CD8-positive, alpha-beta memory T cell (primary cell): Measurements from ENCODE around the gene NOC4L. TPM values are rescaled to one million over a fixed set of nuclear protein-coding genes. Genes with fewer than 3 reads are reported as not detected.
A peak's percentile ranks its signal among the peaks of the same experiment; 100 is the strongest.

Experiments
- CTCF ChIA-PET: fragments of 350-600 bp; sonication (Branson Sonifier 250); formaldehyde crosslinking; loops from one replicate; lab custom pipeline; 2021; ENCODE audit warnings: antibody characterized with exemption; lab: Charles Lee
- POLR2A ChIA-PET: fragments of 350-600 bp; sonication (Branson Sonifier 250); formaldehyde crosslinking; loops from one replicate; lab custom pipeline; 2021; ENCODE audit warnings: antibody characterized with exemption; lab: Charles Lee
- DNase-seq, 5 donors: peaks; one replicate each; pipeline versions ENCODE4 v3.0.0 to v3.0.0-alpha.2; 2020 to 2022; ENCODE audit warnings: mixed read lengths in 1 of 5
- H3K27ac ChIP-seq: one replicate; pipeline ENCODE4 v1.7.0; 2013; ENCODE audit warnings: low read depth, mild to moderate bottlenecking, low read length, moderate library complexity
- H3K27me3 ChIP-seq: 2 replicates; pipeline ENCODE4 v1.7.0; 2013; ENCODE audit warnings: low read length, mild to moderate bottlenecking; ENCODE audit not compliant: insufficient read depth, poor library complexity, severe bottlenecking
- H3K36me3 ChIP-seq: 2 replicates; pipeline ENCODE4 v1.7.0; 2013; ENCODE audit warnings: mild to moderate bottlenecking, low read length, moderate library complexity; ENCODE audit not compliant: insufficient read depth
- H3K4me1 ChIP-seq: 2 replicates; pipeline ENCODE4 v1.7.0; 2013; ENCODE audit warnings: mild to moderate bottlenecking, low read length, moderate library complexity; ENCODE audit not compliant: insufficient read depth
- H3K4me3 ChIP-seq: 2 replicates; pipeline ENCODE4 v1.7.0; 2013; ENCODE audit warnings: mild to moderate bottlenecking, low read length
- H3K9me3 ChIP-seq: 2 replicates; pipeline ENCODE4 v1.7.0; 2013; ENCODE audit warnings: mild to moderate bottlenecking, low read length
- H3K27ac Mint-ChIP-seq, 8 donors: one replicate each; pipeline ENCODE4 v1.8.0; 2020 to 2021; ENCODE audit warnings: mixed read lengths in 8 of 8, mild to moderate bottlenecking in 6 of 8, inconsistent platforms in 3 of 8, moderate library complexity in 3 of 8
- H3K27me3 Mint-ChIP-seq, 2 donors: one replicate each; pipeline ENCODE4 v1.8.0; 2020 to 2021; ENCODE audit warnings: mixed read lengths in 2 of 2, mild to moderate bottlenecking in 1 of 2, moderate library complexity in 1 of 2
- H3K36me3 Mint-ChIP-seq, 3 donors: one replicate each; pipeline ENCODE4 v1.8.0; 2020 to 2021; ENCODE audit warnings: mixed read lengths in 3 of 3, inconsistent platforms in 1 of 3, mild to moderate bottlenecking in 1 of 3
- H3K4me1 Mint-ChIP-seq, 3 donors: one replicate each; pipeline ENCODE4 v1.8.0; 2020 to 2021; ENCODE audit warnings: mixed read lengths in 3 of 3, inconsistent platforms in 1 of 3, mild to moderate bottlenecking in 1 of 3
- H3K4me3 Mint-ChIP-seq, 7 donors: one replicate each; pipeline ENCODE4 v1.8.0; 2020 to 2021; ENCODE audit warnings: mixed read lengths in 7 of 7, mild to moderate bottlenecking in 6 of 7, moderate library complexity in 4 of 7, inconsistent platforms in 2 of 7
- H3K9me3 Mint-ChIP-seq, 5 donors: one replicate each; pipeline ENCODE4 v1.8.0; 2020 to 2022; ENCODE audit warnings: mixed read lengths in 5 of 5, mild to moderate bottlenecking in 3 of 5, moderate library complexity in 2 of 5, inconsistent platforms in 1 of 5
- polyA plus RNA-seq: library from polyadenylated mRNA; unstranded; fragments of 300-500 nt; fragmentation: Illumina TruSeq; gene quantifications from one replicate; pipeline ENCODE4 v1.2.3, GENCODE V29; 2021
- total RNA-seq, 2 experiments: library from RNA; stranded (reverse); gene quantifications; one replicate each; pipeline ENCODE4 v1.2.3, GENCODE V29; 2021

The NOC4L gene
- total and polyA plus RNA-seq, 3 experiments from 2014 or later: 25.1 to 56.0 (median 55.7) TPM

DNA sequence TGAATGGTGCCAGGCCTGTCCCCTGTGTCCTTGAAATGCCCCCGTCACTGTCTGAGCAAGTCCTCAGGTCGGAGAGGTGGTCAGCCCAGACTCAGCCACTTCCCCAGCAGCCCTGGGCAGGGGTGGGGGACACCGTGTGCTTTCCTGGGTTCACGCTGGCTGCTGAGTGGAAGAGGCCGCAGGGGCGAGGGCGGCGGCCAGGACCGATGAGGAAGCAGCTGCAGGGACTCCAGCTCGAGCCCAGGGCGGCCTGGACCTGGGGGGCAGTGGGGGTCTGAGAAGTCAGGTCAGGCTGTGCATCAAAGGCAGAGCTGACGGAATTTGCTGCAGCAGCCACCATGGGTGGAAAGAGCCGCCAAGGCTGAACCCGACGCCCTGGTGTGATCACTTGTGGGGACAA, 28.4 kb downstream of the NOC4L start:
- Mint-ChIP-seq H3K4me3 (peak overlapping the region in 1 of 7 donors; percentile 32), H3K4me1 (peaks cover 4 to 15% (median 7%) of the 10 kb centered on the region in 3 donors), H3K9me3 (no peaks in the 10 kb centered on the region), H3K27ac (no peak overlapping the region), H3K36me3 (no peaks in the 10 kb centered on the region), H3K27me3 (peaks cover 7 to 18% of the 10 kb centered on the region in 2 donors)
- no peaks in the 10 kb centered on the region for H3K36me3 ChIP-seq
- H3K4me3 ChIP-seq: no peak overlapping the region
- H3K27me3 ChIP-seq: peaks cover 5% of the 10 kb centered on the region
- peak in 1 of 5 donors; percentile 35 for DNase-seq
- ChIA-PET POLR2A (no interaction called here), CTCF (no interaction called here)
- peaks cover 25% of the 10 kb centered on the region for H3K4me1 ChIP-seq
- no peaks in the 10 kb centered on the region for H3K9me3 ChIP-seq
- no peak overlapping the region for H3K27ac ChIP-seq

DNA sequence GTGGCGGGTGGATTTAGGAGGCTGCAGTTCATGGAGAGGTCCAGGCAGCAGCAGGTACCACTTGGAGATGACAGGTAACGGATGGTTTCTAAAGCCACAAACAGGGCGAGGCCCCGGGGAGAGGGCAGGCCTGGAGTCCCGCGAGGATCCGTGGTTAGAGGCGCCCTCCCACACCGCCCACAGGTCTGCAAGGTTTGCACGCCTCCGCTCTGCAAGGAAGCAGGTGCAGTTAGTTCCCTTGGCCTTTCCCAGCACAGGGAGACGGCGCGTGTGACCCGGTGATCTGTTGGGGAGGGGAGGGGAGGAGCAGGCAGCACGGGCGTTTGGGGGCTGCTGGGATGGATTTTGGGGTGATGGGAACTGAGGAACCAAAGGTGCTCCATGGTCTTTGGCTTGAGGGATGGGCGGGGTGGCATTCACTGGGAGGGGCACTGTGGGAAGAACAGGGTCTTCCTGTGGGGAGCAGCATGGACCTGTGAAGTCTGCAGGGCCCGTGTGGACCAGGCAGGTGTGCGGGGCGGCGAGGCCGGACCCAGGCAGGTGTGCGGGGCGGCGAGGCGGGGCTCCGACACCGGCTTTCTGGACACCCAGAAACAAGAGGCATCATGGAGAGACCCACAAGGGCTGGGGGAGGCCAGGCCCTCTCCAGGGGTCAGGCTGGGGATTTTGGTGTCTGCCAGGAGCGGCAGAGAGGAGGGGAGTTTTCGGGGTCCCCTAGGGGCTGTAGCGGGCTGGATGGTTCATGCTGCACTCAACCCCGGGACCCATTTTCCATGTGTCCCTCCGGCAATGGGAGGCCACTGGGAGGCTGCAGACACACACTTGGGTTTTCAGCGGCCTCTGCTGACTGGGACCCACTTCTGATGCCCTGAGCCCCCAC, 29.1 kb downstream of the NOC4L start:
- Mint-ChIP-seq H3K27ac (peak overlapping the region in 2 of 8 donors; percentile 26 to 29), H3K4me3 (peak overlapping the region in 1 of 7 donors; percentile 32), H3K36me3 (no peaks in the 10 kb centered on the region), H3K9me3 (no peaks in the 10 kb centered on the region), H3K27me3 (peaks cover 7 to 18% of the 10 kb centered on the region in 2 donors), H3K4me1 (peaks cover 7 to 18% (median 8%) of the 10 kb centered on the region in 3 donors)
- Histone ChIP-seq H3K36me3 (no peaks in the 10 kb centered on the region), H3K27me3 (peaks cover 6% of the 10 kb centered on the region), H3K4me3 (no peak overlapping the region), H3K4me1 (peaks cover 22% of the 10 kb centered on the region), H3K27ac (no peak overlapping the region), H3K9me3 (no peaks in the 10 kb centered on the region)
- ChIA-PET POLR2A (no interaction called here), CTCF (no interaction called here)
- no peak for DNase-seq

DNA sequence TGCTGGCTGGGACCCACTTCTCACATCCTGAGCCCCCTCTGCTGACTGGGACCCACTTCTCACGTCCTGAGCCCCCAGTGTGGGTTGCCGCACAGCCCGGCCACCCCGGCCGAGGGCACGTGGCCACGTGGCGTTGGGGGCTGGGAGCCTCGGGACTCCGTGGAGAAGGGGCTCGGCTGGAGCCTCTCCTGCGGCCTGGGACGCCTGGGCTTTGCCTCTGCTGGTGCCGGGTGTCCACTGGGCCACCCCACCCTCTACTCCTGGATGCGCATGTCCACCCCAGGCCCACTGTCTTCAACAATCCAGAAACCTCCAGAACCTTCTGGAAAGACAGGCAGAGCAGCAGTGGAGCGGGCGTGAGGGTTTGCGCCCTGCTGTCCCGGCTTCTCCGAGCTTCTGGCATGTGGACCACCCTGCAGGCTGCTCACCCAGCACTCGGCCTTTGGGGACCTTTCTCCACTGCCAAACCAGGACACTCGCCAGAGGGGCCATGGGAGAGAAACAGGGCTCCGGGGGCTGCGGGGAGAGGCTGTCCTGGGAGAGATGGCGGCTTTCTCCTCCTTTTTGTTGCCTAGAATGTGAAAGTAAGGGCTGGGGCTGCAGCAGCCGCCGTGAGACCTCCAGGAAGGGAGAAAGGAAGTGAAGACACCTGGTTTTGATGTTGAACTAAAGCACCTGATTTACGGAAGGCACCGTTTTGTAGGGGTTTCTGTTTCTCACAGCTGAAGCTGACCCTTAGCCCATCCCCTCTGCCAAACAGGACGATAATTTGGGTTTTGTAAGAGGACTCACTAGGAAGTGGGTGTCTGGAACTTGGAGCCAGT, 30.0 kb downstream of the NOC4L start:
- Histone ChIP-seq H3K9me3 (no peaks in the 10 kb centered on the region), H3K4me1 (peaks cover 30% of the 10 kb centered on the region), H3K4me3 (no peak overlapping the region), H3K27ac (no peak overlapping the region), H3K27me3 (peaks cover 10% of the 10 kb centered on the region), H3K36me3 (no peaks in the 10 kb centered on the region)
- POLR2A ChIA-PET: no interaction called here
- Mint-ChIP-seq H3K27ac (peak overlapping the region in 1 of 8 donors; percentile 55), H3K4me3 (peak overlapping the region in 1 of 7 donors; percentile 44), H3K27me3 (peaks cover 8 to 18% of the 10 kb centered on the region in 2 donors), H3K9me3 (no peaks in the 10 kb centered on the region), H3K36me3 (no peaks in the 10 kb centered on the region), H3K4me1 (peaks cover 12 to 27% (median 15%) of the 10 kb centered on the region in 3 donors)
- no peak for DNase-seq
- CTCF ChIA-PET: interaction anchor here (0.7 to 0.9 kb wide), 2 partner anchors 10 to 20 kb away, joined by 3 read pairs; no protein-coding TSS in a partner anchor

DNA sequence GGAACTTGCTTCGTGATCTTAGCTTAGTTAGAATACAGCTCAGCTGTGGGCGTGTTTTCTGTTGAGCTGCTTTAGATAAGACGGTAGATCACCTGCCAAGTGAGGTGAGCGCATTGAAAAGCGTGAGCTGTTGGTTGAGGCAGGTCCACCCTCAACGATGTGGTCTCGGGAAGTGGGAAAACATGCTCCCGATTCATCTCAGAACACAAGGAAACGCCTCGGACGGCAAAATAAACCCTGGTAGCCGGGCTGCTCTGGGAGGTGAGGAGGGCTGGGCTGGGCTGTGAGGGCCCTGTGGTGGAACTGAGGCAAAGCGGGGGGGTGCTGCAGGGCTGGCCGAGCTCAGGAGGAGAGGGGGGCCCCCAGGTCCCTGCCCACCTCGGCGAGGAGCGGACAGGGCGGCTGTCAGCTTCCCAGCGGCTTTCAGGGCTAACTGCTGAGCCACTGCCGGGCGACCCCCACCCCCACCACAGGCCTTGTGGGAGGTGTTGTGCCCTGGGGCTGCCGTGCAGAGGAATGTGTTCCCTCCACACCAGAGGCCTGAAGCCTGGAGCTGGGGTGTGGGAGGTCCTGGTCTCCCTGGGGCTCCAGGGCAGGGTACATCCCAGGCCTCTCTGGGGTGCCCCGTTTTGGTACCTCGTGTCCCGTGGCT, 30.7 kb downstream of the NOC4L start:
- CTCF ChIA-PET: interaction anchor here (0.7 to 0.9 kb wide), 2 partner anchors 9 to 21 kb away, joined by 3 read pairs; no protein-coding TSS in a partner anchor
- Mint-ChIP-seq H3K4me3 (peak overlapping the region in 1 of 7 donors; percentile 44), H3K27me3 (peaks cover 10 to 18% of the 10 kb centered on the region in 2 donors), H3K27ac (peak overlapping the region in 1 of 8 donors; percentile 55), H3K9me3 (no peaks in the 10 kb centered on the region), H3K4me1 (peaks cover 12 to 30% (median 15%) of the 10 kb centered on the region in 3 donors), H3K36me3 (no peaks in the 10 kb centered on the region)
- H3K36me3 ChIP-seq: no peaks in the 10 kb centered on the region
- H3K4me3 ChIP-seq: no peak overlapping the region
- H3K9me3 ChIP-seq: no peaks in the 10 kb centered on the region
- POLR2A ChIA-PET: no interaction called here
- no peak overlapping the region for H3K27ac ChIP-seq
- DNase-seq: no peak
- peaks cover 10% of the 10 kb centered on the region for H3K27me3 ChIP-seq
- H3K4me1 ChIP-seq: peaks cover 36% of the 10 kb centered on the region

DNA sequence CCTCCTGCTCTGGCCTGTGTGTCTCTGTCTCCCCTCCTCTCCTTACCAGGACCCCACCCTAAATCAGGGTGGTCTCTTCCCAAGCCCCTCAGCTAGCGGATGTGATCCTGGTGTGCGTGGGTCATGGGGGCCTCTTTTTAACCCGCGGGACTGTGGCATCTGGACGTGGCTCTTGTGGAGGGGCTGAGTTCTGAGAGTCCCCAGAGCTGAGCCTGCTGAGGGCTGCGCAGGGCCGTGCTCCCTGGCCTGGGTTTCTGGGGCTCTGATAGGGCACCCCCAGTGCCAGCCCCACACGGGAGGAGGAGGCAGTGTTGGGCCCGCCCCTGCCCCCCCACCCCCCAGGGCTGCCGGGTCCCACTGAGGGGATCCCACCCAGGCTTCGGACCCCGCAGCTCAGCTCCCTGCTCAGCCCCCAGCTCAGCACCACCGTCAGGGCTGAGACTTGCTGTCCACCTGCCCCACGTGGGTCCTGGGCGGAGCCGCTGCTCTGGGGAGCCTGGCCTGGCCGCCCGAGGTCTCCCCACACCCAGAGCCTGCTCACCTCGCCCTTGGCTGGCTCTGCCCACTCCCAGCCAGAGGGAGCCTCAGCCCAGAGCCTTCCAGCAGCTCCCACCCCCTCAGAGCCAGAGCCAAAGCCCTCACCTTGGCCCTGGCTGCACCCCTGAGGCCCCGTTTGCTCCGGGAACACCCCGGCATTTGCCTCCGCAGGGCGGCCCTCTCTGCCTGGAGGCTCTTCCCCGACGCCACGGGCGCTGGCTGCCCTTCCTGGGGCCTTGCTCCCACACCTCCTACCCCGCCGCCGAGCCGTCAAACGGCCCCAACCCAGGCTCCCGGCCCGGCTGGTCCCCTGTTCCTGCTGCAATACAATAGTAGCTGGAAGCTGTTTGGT, 31.5 kb downstream of the NOC4L start:
- Mint-ChIP-seq H3K4me1 (peaks cover 12 to 31% (median 15%) of the 10 kb centered on the region in 3 donors), H3K9me3 (no peaks in the 10 kb centered on the region), H3K27ac (no peak overlapping the region), H3K36me3 (no peaks in the 10 kb centered on the region), H3K27me3 (peaks cover 14 to 18% of the 10 kb centered on the region in 2 donors), H3K4me3 (no peak overlapping the region)
- ChIA-PET CTCF (no interaction called here), POLR2A (interaction anchor here (0.6 kb wide), 1 partner anchor 47 kb away, joined by 4 read pairs; no protein-coding TSS in a partner anchor)
- no peaks in the 10 kb centered on the region for H3K36me3 ChIP-seq
- no peak for DNase-seq
- no peak overlapping the region for H3K4me3 ChIP-seq
- no peaks in the 10 kb centered on the region for H3K9me3 ChIP-seq
- no peak overlapping the region for H3K27ac ChIP-seq
- H3K4me1 ChIP-seq: peaks cover 36% of the 10 kb centered on the region
- H3K27me3 ChIP-seq: peaks cover 10% of the 10 kb centered on the region

DNA sequence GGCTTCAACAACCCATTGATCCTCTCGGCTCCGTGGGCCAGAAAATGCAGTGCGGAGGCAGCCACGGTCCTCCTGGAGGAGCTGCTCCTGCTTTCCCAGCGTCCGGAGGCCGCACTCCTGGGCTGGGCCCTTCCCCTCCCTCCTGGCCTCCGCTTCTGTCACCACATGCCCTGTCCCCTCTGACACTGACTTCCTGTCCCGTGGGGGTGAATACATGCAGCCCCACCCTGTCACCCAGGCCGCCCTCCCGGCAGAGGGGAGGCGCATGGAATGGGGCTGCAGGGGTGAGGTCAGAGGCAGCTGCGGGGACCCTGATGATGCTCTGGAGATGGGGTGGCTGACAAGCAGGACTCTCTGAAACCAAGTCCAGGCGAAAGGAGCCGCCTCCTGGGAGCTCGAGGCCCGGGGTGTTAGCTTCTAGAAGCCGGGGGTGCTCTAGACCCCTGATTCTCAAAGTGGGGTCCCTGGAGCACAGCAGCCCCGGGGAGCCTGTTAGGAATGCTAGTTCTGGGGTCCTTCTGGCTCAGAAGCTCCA, 32.2 kb downstream of the NOC4L start:
- CTCF ChIA-PET: no interaction called here
- Mint-ChIP-seq H3K27ac (no peak overlapping the region), H3K36me3 (no peaks in the 10 kb centered on the region)

More for the DNA sequence above, 32.2 kb downstream of the NOC4L start:
- DNase-seq: no peak
- Mint-ChIP-seq H3K27me3 (peaks cover 14 to 18% of the 10 kb centered on the region in 2 donors), H3K4me1 (peaks cover 15 to 31% (median 15%) of the 10 kb centered on the region in 3 donors), H3K4me3 (no peak overlapping the region), H3K9me3 (no peaks in the 10 kb centered on the region)
- POLR2A ChIA-PET: no interaction called here
- Histone ChIP-seq H3K27ac (no peak overlapping the region), H3K27me3 (peaks cover 10% of the 10 kb centered on the region), H3K36me3 (no peaks in the 10 kb centered on the region), H3K9me3 (no peaks in the 10 kb centered on the region), H3K4me3 (no peak overlapping the region), H3K4me1 (peaks cover 36% of the 10 kb centered on the region)
